ENCODE measurements around the gene PCDHGA10. TPM values are rescaled to one million over a fixed set of nuclear protein-coding genes. Genes with fewer than 3 reads are reported as not detected.
A peak's percentile ranks its signal among the peaks of the same experiment; 100 is the strongest.
"Not testable (repeated sequence)": the region's sequence is repeated elsewhere in the genome, so short reads cannot be mapped to it uniquely, and the experiment has no call there.

PCDHGA10 gene
- total RNA-seq, 4 donors from 2014 or later = 2.3 to 6.2 (median 4.3) TPM

DNA sequence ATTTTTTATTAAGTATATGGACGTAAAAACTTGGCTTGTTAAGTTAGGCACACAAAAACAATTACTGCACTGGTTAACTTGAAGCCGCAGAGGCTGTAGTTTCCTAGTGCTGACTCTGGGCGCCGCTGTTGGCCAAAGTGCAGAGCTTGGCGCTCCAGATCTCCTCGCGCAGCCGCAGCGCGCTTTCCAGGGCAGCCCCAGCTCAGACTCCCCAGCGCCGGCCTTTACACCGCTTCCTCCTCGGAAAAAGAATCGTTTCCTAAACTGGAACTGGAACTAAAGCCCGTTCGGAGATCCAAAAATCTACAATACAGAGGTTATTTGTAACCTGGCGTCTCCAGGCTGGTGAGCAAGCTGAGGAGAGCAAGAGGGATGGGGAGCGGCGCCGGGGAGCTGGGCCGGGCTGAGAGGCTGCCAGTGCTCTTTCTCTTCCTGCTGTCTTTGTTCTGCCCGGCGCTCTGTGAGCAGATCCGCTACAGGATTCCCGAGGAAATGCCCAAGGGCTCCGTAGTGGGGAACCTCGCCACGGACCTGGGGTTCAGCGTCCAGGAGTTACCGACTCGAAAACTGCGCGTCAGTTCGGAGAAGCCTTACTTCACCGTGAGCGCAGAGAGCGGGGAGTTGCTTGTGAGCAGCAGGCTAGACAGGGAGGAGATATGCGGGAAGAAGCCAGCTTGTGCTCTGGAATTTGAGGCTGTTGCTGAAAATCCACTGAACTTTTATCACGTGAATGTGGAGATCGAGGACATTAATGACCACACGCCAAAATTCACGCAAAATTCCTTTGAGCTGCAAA is 14.8 kb upstream of the PCDHGA10 start, which contains the start of gene PCDHGB5:
PCDHGB5 (plus strand) TSS at position 192 of the 796 bp plus-strand sequence; CDS start at position 373, 181 bp downstream.
- intact Hi-C loops (cut with DNase I); H3K36me3 ChIP-seq; H3K27ac ChIP-seq (replicated peaks in 1 of 4); DNase-seq (ENCODE audit: extremely low spot score); H3K4me1 ChIP-seq: not testable (repeated sequence)
- peaks cover 0 to 13% (median 0%) of the 10 kb centered on the region in 4 donors for H3K27me3 ChIP-seq
- 9% methylated on average over 20 of the region's 43 CpGs for WGBS
- peak within 1 kb of the TSS; percentile 20 to 44 (median 28) for H3K4me3 ChIP-seq
- TF ChIP-seq, protein P1, sequence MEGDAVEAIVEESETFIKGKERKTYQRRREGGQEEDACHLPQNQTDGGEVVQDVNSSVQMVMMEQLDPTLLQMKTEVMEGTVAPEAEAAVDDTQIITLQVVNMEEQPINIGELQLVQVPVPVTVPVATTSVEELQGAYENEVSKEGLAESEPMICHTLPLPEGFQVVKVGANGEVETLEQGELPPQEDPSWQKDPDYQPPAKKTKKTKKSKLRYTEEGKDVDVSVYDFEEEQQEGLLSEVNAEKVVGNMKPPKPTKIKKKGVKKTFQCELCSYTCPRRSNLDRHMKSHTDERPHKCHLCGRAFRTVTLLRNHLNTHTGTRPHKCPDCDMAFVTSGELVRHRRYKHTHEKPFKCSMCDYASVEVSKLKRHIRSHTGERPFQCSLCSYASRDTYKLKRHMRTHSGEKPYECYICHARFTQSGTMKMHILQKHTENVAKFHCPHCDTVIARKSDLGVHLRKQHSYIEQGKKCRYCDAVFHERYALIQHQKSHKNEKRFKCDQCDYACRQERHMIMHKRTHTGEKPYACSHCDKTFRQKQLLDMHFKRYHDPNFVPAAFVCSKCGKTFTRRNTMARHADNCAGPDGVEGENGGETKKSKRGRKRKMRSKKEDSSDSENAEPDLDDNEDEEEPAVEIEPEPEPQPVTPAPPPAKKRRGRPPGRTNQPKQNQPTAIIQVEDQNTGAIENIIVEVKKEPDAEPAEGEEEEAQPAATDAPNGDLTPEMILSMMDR (IDR thresholded peaks at IDR 0.05) = peak; percentile 14 to 40 (median 37)
- H3K9me3 ChIP-seq = peaks cover 21 to 94% (median 93%) of the 10 kb centered on the region in 4 donors

DNA sequence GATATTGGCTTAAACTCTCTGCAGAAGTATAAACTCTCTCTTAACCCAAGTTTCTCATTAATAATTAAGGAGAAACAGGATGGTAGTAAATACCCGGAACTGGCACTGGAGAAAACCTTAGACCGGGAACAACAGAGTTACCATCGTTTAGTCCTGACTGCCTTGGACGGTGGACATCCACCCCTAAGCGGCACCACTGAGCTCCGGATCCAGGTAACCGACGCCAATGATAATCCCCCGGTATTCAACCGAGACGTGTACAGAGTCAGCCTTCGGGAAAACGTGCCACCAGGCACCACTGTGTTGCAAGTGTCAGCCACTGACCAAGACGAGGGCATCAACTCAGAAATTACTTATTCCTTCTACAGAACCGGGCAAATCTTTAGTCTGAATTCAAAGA is 14.2 kb upstream of the PCDHGA10 start:
- WGBS = 23% methylated on average over 11 of the region's 15 CpGs
- TF ChIP-seq EP300 (IDR thresholded peaks at IDR 0.05) (no peak), POLR2A (IDR thresholded peaks at IDR 0.05; ENCODE audit: low read depth) (no peak), POLR2AphosphoS5 (IDR thresholded peaks at IDR 0.05) (no peak)
- TF ChIP-seq, protein P1 (IDR thresholded peaks at IDR 0.05) = no peak
- H3K9me3 ChIP-seq = peaks cover 23 to 94% (median 93%) of the 10 kb centered on the region in 4 donors
- no peak for DNase-seq (ENCODE audit: extremely low spot score)
- H3K27me3 ChIP-seq = peaks cover 0 to 9% (median 0%) of the 10 kb centered on the region in 4 donors
- no peak overlapping the region for H3K4me3 ChIP-seq
- peaks cover 0 to 6% (median under 1%) of the 10 kb centered on the region in 4 donors for H3K36me3 ChIP-seq
- intact Hi-C loops (cut with DNase I) = no loop called here
- H3K27ac ChIP-seq (replicated peaks in 1 of 4) = no peak overlapping the region
- no peaks in the 10 kb centered on the region for H3K4me1 ChIP-seq

DNA sequence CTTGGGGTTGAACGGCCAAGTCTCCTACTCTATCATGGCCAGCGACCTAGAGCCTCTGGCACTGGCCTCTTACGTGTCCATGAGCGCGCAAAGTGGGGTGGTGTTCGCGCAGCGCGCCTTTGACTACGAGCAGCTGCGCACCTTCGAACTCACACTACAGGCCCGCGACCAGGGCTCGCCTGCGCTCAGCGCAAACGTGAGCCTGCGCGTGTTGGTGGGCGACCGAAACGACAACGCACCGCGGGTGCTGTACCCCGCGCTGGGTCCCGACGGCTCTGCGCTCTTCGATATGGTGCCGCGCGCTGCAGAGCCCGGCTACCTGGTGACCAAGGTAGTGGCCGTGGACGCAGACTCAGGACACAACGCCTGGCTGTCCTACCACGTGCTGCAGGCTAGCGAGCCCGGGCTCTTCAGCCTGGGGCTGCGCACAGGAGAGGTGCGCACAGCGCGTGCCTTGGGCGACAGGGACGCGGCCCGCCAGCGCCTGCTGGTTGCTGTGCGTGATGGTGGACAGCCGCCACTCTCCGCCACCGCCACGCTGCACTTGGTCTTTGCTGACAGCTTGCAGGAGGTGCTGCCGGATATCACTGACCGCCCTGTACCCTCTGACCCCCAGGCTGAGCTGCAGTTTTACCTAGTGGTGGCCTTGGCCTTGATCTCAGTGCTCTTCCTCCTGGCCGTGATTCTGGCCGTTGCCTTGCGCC is 13.1 kb upstream of the PCDHGA10 start:
- H3K4me3 ChIP-seq = peak overlapping the region in 2 of 4 donors; percentile 5 to 18
- intact Hi-C loops (cut with DNase I) = no loop called here
- H3K27ac ChIP-seq (replicated peaks in 1 of 4) = no peak overlapping the region
- no peak for DNase-seq (ENCODE audit: extremely low spot score)
- peaks cover 0 to 9% (median 0%) of the 10 kb centered on the region in 4 donors for H3K27me3 ChIP-seq
- 23% methylated on average over 33 of the region's 61 CpGs for WGBS
- TF ChIP-seq POLR2A (IDR thresholded peaks at IDR 0.05; ENCODE audit: low read depth) (no peak), EP300 (IDR thresholded peaks at IDR 0.05) (no peak), POLR2AphosphoS5 (IDR thresholded peaks at IDR 0.05) (no peak)
- TF ChIP-seq, protein P1 (IDR thresholded peaks at IDR 0.05) = no peak
- H3K4me1 ChIP-seq = no peaks in the 10 kb centered on the region
- peaks cover 0 to 6% (median 0%) of the 10 kb centered on the region in 4 donors for H3K36me3 ChIP-seq
- peaks cover 21 to 94% (median 93%) of the 10 kb centered on the region in 4 donors for H3K9me3 ChIP-seq

DNA sequence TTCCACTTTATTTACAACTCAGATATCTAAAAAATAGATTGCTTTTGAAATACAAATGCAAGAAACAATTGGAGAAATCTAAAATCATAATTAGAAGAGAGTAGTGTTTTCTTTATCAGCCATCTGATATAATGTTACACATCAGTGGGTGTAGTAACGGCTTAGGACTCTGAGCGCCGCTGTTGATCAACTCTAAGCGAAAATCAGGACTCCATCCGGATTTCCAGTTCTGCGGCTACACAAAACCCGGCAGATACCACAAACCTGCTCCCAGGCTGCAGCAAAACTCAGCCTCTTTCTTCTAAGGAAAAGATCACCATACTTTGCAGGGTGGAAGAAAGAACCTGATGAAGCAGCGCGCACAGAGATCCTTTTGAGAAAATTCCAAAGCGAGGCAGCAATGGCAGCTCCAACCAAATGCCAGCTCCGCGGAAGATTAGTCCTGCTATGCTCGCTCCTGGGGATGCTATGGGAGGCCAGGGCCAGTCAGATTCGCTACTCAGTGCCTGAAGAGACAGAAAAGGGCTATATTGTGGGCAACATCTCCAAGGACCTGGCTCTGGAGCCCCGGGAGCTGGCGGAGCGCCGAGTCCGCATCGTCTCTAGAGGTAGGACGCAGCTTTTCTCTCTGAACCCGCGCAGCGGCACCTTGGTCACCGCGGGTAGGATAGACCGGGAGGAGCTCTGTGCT is 10.1 kb upstream of the PCDHGA10 start, which contains the start of gene PCDHGA9:
PCDHGA9 (plus strand) TSS at position 226 of the 691 bp plus-strand sequence; CDS start at position 401, 175 bp downstream.
- WGBS = 12% methylated on average over 27 of the region's 27 CpGs
- peaks cover 21 to 95% (median 92%) of the 10 kb centered on the region in 4 donors for H3K9me3 ChIP-seq
- no peak for TF ChIP-seq EP300 (IDR thresholded peaks at IDR 0.05)
- TF ChIP-seq, protein P1 (IDR thresholded peaks at IDR 0.05) = peak in 2 of 3 experiments; percentile 18 to 33
- DNase-seq (ENCODE audit: extremely low spot score) = no peak
- no peak within 1 kb of the TSS for H3K27ac ChIP-seq (replicated peaks in 1 of 4)
- intact Hi-C loops (cut with DNase I) = no loop called here
- H3K4me1 ChIP-seq = no peaks in the 10 kb centered on the region
- peaks cover 0 to 6% (median 0%) of the 10 kb centered on the region in 4 donors for H3K36me3 ChIP-seq
- peaks cover 0 to 9% (median 0%) of the 10 kb centered on the region in 4 donors for H3K27me3 ChIP-seq
- peak within 1 kb of the TSS; percentile 23 to 46 (median 38) for H3K4me3 ChIP-seq

Data from esophagus muscularis mucosa (tissue), 4 donors.